ENCODE data around the gene NR2F1. TPM values are rescaled to one million over a fixed set of nuclear protein-coding genes. Genes with fewer than 3 reads are reported as not detected.

The NR2F1 gene
- total and polyA plus RNA-seq, 4 donors, result 0.72 to 27.0 (median 10.0) TPM; not detected in 1

- no peak overlapping the region for H3K27ac ChIP-seq (ENCODE audit: low read depth in 1 of 2, low read length in 2 of 2)
Measured at GRCh38 chr5:93595420-93596147, 12.6 kb downstream of the NR2F1 start.

GRCh38 chr5:93596310-93596675 is 13.3 kb downstream of the NR2F1 start:
- 40 to 47% methylated on average over 14 of the region's 14 CpGs for WGBS, 2 donors
- DNase-seq, result no peak
- intact Hi-C loops (cut with DNase I), result no loop called here
- no peaks in the 10 kb centered on the region for H3K4me1 ChIP-seq (ENCODE audit: control insufficient read depth in 1 of 2, insufficient read depth in 2 of 2, low read length in 2 of 2)
- no peaks in the 10 kb centered on the region for H3K27me3 ChIP-seq (ENCODE audit: control insufficient read depth in 1 of 2, insufficient read depth in 2 of 2, low read length in 1 of 2)
- no peaks in the 10 kb centered on the region for H3K36me3 ChIP-seq (ENCODE audit: control insufficient read depth in 1 of 2, insufficient read depth in 2 of 2, low read length in 1 of 2)
- H3K4me3 ChIP-seq (ENCODE audit: low read length in 2 of 2), result no peak overlapping the region
- H3K27ac ChIP-seq (ENCODE audit: low read depth in 1 of 2, low read length in 2 of 2), result no peak overlapping the region
- no peaks in the 10 kb centered on the region for H3K9me3 ChIP-seq (ENCODE audit: control insufficient read depth, low read length)
- ATAC-seq (ENCODE audit: low FRiP score), result no peak

More at GRCh38 chr5:93595420-93596147, 12.6 kb downstream of the NR2F1 start:
- Histone ChIP-seq H3K9me3 (ENCODE audit: control insufficient read depth, low read length) (no peaks in the 10 kb centered on the region), H3K4me3 (ENCODE audit: low read length in 2 of 2) (no peak overlapping the region), H3K4me1 (ENCODE audit: control insufficient read depth in 1 of 2, insufficient read depth in 2 of 2, low read length in 2 of 2) (no peaks in the 10 kb centered on the region), H3K27me3 (ENCODE audit: control insufficient read depth in 1 of 2, insufficient read depth in 2 of 2, low read length in 1 of 2) (no peaks in the 10 kb centered on the region), H3K36me3 (ENCODE audit: control insufficient read depth in 1 of 2, insufficient read depth in 2 of 2, low read length in 1 of 2) (no peaks in the 10 kb centered on the region)
- WGBS, 2 donors, result 65 to 66% methylated on average over 29 of the region's 29 CpGs
- DNase-seq (no peak), ATAC-seq (ENCODE audit: low FRiP score) (no peak)
- intact Hi-C loops (cut with DNase I), result no loop called here

- no peak for DNase-seq
- H3K27ac ChIP-seq (ENCODE audit: low read depth in 1 of 2, low read length in 2 of 2), result no peak overlapping the region
- H3K9me3 ChIP-seq (ENCODE audit: control insufficient read depth, low read length), result no peaks in the 10 kb centered on the region
- no peaks in the 10 kb centered on the region for H3K36me3 ChIP-seq (ENCODE audit: control insufficient read depth in 1 of 2, insufficient read depth in 2 of 2, low read length in 1 of 2)
- H3K27me3 ChIP-seq (ENCODE audit: control insufficient read depth in 1 of 2, insufficient read depth in 2 of 2, low read length in 1 of 2), result no peaks in the 10 kb centered on the region
- 41 to 47% methylated on average over 40 of the region's 40 CpGs for WGBS, 2 donors
- ATAC-seq (ENCODE audit: low FRiP score), result peak; percentile 33
- no peaks in the 10 kb centered on the region for H3K4me1 ChIP-seq (ENCODE audit: control insufficient read depth in 1 of 2, insufficient read depth in 2 of 2, low read length in 2 of 2)
- intact Hi-C loops (cut with DNase I), result no loop called here
- no peak overlapping the region for H3K4me3 ChIP-seq (ENCODE audit: low read length in 2 of 2)
Measured at GRCh38 chr5:93596676-93597490, 13.9 kb downstream of the NR2F1 start.

GRCh38 chr5:93598091-93599000 is 15.3 kb downstream of the NR2F1 start:
- WGBS, 2 donors, result 50 to 56% methylated on average over 28 of the region's 28 CpGs
- no peak for DNase-seq
- no peak overlapping the region for H3K4me3 ChIP-seq (ENCODE audit: low read length in 2 of 2)
- peaks cover 2% of the 10 kb centered on the region for H3K9me3 ChIP-seq (ENCODE audit: control insufficient read depth, low read length)
- ATAC-seq (ENCODE audit: low FRiP score), result no peak
- H3K27ac ChIP-seq (ENCODE audit: low read depth in 1 of 2, low read length in 2 of 2), result no peak overlapping the region
- peaks cover 0 to 3% of the 10 kb centered on the region in 2 donors for H3K27me3 ChIP-seq (ENCODE audit: control insufficient read depth in 1 of 2, insufficient read depth in 2 of 2, low read length in 1 of 2)
- H3K4me1 ChIP-seq (ENCODE audit: control insufficient read depth in 1 of 2, insufficient read depth in 2 of 2, low read length in 2 of 2), result no peaks in the 10 kb centered on the region
- H3K36me3 ChIP-seq (ENCODE audit: control insufficient read depth in 1 of 2, insufficient read depth in 2 of 2, low read length in 1 of 2), result no peaks in the 10 kb centered on the region
- intact Hi-C loops (cut with DNase I), result no loop called here

GRCh38 chr5:93599001-93599379 is 16.0 kb downstream of the NR2F1 start:
- H3K27ac ChIP-seq (ENCODE audit: low read depth in 1 of 2, low read length in 2 of 2), result no peak overlapping the region
- intact Hi-C loops (cut with DNase I), result no loop called here

GRCh38 chr5:93599399-93600120 is 16.5 kb downstream of the NR2F1 start:
- Histone ChIP-seq H3K4me3 (ENCODE audit: low read length in 2 of 2) (no peak overlapping the region), H3K9me3 (ENCODE audit: control insufficient read depth, low read length) (peaks cover 2% of the 10 kb centered on the region), H3K27me3 (ENCODE audit: control insufficient read depth in 1 of 2, insufficient read depth in 2 of 2, low read length in 1 of 2) (peaks cover 0 to 5% of the 10 kb centered on the region in 2 donors), H3K27ac (ENCODE audit: low read depth in 1 of 2, low read length in 2 of 2) (no peak overlapping the region), H3K4me1 (ENCODE audit: control insufficient read depth in 1 of 2, insufficient read depth in 2 of 2, low read length in 2 of 2) (no peaks in the 10 kb centered on the region), H3K36me3 (ENCODE audit: control insufficient read depth in 1 of 2, insufficient read depth in 2 of 2, low read length in 1 of 2) (no peaks in the 10 kb centered on the region)
- DNase-seq, result no peak
- 32 to 43% methylated on average over 17 of the region's 17 CpGs for WGBS, 2 donors
- intact Hi-C loops (cut with DNase I), result loop anchor here (10.0 kb wide), 2 partner anchors 295 to 315 kb away; no protein-coding TSS in a partner anchor
- ATAC-seq (ENCODE audit: low FRiP score), result no peak

More at GRCh38 chr5:93599001-93599379, 16.0 kb downstream of the NR2F1 start:
- peaks cover 2% of the 10 kb centered on the region for H3K9me3 ChIP-seq (ENCODE audit: control insufficient read depth, low read length)
- no peak for DNase-seq
- ATAC-seq (ENCODE audit: low FRiP score), result no peak
- H3K4me1 ChIP-seq (ENCODE audit: control insufficient read depth in 1 of 2, insufficient read depth in 2 of 2, low read length in 2 of 2), result no peaks in the 10 kb centered on the region
- H3K27me3 ChIP-seq (ENCODE audit: control insufficient read depth in 1 of 2, insufficient read depth in 2 of 2, low read length in 1 of 2), result peaks cover 0 to 5% of the 10 kb centered on the region in 2 donors
- H3K4me3 ChIP-seq (ENCODE audit: low read length in 2 of 2), result no peak overlapping the region
- no peaks in the 10 kb centered on the region for H3K36me3 ChIP-seq (ENCODE audit: control insufficient read depth in 1 of 2, insufficient read depth in 2 of 2, low read length in 1 of 2)
- WGBS, 2 donors, result 44 to 52% methylated on average over 5 of the region's 5 CpGs

GRCh38 chr5:93600409-93601070 is 17.5 kb downstream of the NR2F1 start:
- WGBS, 2 donors, result 32 to 39% methylated on average over 8 of the region's 8 CpGs
- Histone ChIP-seq H3K27me3 (ENCODE audit: control insufficient read depth in 1 of 2, insufficient read depth in 2 of 2, low read length in 1 of 2) (peaks cover 0 to 5% of the 10 kb centered on the region in 2 donors), H3K4me3 (ENCODE audit: low read length in 2 of 2) (no peak overlapping the region), H3K4me1 (ENCODE audit: control insufficient read depth in 1 of 2, insufficient read depth in 2 of 2, low read length in 2 of 2) (no peaks in the 10 kb centered on the region), H3K9me3 (ENCODE audit: control insufficient read depth, low read length) (peaks cover 2% of the 10 kb centered on the region), H3K27ac (ENCODE audit: low read depth in 1 of 2, low read length in 2 of 2) (no peak overlapping the region), H3K36me3 (ENCODE audit: control insufficient read depth in 1 of 2, insufficient read depth in 2 of 2, low read length in 1 of 2) (no peaks in the 10 kb centered on the region)
- intact Hi-C loops (cut with DNase I), result loop anchor here (10.0 kb wide), 2 partner anchors 294 to 314 kb away; no protein-coding TSS in a partner anchor
- DNase-seq (no peak), ATAC-seq (ENCODE audit: low FRiP score) (no peak)

Measured in aorta (tissue), 5 donors.